Stimulated activated CD8-positive, alpha-beta memory T cell treated with anti-CD3 and anti-CD28 coated beads, Interleukin-12 subunit alpha, Interleukin-12 subunit beta, amount 100 ng/mL, for 24 hours (primary cell): ENCODE data around the gene TENM4.
"Not testable (repeated sequence)": the region's sequence is repeated elsewhere in the genome, so short reads cannot be mapped to it uniquely, and the experiment has no call there.

Experiments
- DNase-seq: peaks from one replicate; pipeline ENCODE4 v3.0.0-alpha.2; 2020; ENCODE audit errors: extremely low read depth

The TENM4 gene

GRCh38 chr11:78643676-78644056 lies 797.2 kb downstream of the TENM4 start:
- no peak for DNase-seq

DNA sequence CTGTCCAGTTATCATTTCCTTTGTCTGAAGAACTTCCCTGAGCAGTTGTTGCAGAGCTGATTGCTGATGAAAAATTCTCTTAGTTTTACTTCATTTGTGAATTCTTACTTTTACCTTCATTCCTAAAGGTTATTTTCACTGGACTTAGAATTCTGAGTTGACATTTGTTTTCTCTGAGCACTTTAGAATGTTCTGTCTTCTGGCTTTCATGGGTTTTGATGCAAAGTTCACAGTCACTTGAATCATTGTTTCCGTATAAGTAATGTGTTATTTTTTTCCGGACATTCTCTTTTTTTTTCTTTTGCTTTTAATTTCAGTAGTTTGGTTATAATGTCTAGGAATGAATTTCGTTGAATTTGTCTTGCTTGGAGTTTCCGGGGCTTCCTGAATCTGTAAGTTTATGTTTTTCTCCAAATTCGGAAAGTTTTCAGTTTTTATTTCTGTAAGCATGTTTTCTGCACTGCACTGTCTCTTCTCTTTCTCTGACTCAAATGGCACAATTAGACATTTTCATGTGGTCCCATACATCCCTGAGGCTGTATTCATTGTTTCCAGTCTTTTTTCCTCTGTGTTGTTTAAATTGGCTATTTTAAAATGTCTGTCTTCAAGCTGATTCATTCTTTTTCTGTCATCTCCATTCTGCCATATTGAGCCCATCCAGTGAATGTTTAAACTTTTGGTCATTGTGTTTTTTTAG lies 797.7 kb downstream of the TENM4 start:
- DNase-seq: no peak

DNA sequence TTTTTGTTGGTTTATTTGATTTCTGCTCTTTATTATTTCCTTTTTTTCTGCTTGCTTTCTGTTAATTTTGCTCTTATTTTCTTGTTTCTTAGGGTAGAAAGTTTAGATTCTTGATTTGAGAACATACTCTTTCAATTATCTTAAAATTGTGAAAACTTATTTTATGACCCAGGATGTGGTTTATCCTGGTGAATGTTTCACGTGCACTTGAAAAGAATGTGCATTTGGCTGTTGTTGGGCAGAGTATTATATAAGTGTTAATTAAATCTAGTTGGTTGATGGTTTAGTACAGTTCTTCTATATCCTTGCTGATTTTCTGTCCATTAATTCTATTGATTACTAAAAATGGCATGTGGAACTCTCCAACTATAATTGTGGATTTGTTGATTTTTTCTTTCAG lies 799.3 kb downstream of the TENM4 start:
- no peak for DNase-seq

GRCh38 chr11:78638704-78639380 lies 802.0 kb downstream of the TENM4 start:
- DNase-seq: no peak

- DNase-seq: not testable (repeated sequence)
These were observed 803.3 kb downstream of the TENM4 start for GRCh38 chr11:78637527-78637926.

GRCh38 chr11:78635814-78636506 lies 804.9 kb downstream of the TENM4 start:
- DNase-seq: no peak

- no peak for DNase-seq
These were observed 807.1 kb downstream of the TENM4 start for GRCh38 chr11:78633516-78634310.

DNA sequence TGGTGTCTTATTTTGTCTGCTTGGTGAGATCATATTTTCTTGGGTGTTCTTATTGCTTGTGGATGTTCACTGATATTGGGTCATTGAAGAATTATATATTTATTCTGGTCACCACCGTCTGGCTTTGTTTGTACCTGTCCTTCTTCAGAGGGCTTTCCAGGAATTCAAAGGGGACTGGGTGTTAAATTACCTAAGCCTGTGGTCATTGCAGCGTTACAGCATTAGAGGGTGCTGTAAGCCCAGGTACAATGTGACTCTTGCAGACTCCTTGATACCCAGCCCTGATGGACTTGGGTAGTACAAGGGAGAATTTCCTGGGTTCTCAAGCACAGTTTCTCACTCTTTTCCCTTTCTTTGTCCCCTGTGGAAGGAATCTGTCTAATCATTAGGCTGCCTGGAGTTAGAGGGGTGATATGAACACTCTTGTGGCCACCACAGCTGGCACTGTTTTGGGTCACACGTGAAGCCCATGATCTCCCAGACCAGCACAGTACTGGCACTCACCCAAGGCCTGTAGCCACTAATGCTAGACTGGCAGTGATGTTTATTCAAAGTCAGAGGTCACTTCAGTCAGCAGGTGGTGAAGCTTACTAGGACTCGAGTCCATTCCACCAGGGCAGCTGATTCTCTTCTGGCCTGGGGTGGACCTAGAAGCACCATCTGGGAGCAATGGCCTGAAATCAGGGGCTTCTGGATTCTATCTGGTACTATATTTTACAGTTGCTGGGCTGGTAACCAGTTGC lies 810.1 kb downstream of the TENM4 start:
- no peak for DNase-seq

DNA sequence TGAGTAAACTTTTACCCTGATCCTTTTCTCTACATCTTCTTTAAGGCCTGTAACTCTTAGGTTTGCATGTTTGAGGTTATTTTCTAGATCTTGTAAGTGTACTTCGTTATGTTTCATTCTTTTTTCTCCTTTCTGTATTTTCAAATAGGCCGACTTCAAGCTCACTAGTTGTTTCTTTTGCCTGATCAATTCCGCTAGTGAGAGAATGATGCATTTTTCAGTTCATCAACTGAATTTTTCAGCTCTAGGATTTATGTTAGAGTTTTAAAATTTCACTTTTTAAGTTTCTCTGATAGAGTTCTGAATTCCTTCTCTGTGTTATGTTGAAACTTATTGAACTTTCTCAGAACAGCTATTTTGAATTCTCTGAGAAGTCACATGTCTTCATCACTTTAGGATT lies 810.7 kb downstream of the TENM4 start:
- no peak for DNase-seq

DNA sequence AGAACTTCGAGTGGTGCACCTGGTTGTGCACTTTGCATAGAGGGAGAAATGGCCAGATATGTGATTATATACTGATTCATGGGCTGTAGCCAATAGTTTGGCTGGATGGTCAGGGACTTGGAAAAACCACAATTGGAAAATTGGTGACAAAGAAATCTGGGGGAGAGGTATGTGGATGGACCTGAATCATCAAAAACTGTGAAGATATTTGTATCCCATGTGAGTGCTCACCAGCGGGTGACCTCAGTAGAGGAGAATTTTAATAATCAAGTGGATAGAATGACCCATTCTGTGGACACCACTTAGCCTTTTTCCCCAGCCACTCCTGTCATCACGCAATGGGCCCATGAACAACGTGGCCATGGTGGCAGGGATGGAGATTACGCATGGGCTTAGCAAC lies 818.2 kb downstream of the TENM4 start:
- no peak for DNase-seq

GRCh38 chr11:78620159-78620558 lies 820.7 kb downstream of the TENM4 start:
- no peak for DNase-seq

GRCh38 chr11:78615724-78616123 lies 825.1 kb downstream of the TENM4 start:
- DNase-seq: no peak

DNA sequence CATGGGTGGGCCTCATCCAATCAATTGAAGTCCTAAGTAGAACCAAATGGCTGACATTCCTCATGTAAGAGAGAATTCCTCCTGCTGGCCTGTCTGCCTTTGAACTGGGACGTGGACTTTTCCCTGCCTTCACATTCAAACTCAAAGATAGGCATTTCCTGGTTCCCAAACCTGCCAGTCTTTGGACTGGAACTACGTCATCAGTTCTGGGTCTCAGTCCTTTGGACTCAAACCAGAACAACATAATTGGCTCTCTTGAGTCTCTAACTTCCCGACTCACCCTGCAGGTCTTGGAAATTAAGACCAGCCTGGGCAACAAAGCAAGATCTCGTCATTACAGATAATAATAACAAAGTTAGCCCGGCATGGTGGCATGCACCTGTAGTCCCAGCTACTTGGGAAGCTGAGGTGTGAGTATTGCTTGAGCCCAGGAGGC lies 827.4 kb downstream of the TENM4 start:
- no peak for DNase-seq

GRCh38 chr11:78612721-78613377 lies 828.0 kb downstream of the TENM4 start:
- no peak for DNase-seq

DNA sequence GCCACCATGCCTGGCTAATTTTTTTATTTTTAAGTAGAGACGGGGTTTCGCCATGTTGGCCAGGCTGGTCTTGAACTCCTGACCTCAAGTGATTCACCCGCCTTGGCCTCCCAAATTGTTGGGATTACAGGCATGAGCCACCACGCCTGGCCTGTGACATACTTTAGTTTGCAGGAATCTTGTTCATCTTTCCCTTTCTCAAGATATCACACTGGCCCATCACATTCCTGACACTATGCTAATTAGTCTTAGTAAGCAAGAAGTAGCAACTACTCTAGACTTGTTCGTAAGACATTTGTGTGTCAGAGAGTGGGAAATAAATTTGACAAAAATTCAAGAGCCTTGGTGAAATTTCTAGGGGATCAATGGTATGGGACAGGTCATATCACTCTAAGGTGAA lies 831.5 kb downstream of the TENM4 start:
- DNase-seq: not testable (repeated sequence)

GRCh38 chr11:78607696-78608095 lies 833.1 kb downstream of the TENM4 start:
- DNase-seq: no peak

- no peak for DNase-seq
These were observed 834.2 kb downstream of the TENM4 start for GRCh38 chr11:78606667-78607066.

DNA sequence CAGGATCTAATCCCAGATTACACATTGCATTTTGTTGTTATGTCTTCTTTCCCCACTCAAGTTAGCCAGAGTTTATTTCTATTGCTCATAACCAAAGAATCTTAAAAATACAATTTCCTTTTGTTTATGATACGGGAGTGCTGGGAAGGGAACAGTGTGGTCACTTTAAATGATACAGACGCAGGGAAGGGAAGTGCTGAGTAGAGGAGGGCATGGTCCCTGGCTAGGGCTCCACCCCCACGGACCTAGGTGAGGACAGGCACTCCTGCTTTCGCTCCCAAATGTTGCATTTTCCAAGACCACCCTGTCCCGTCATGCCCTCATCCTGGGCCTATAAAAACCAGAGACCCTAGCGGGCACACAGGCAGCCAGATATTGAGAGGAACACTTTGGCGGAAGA lies 835.5 kb downstream of the TENM4 start:
- DNase-seq: no peak

GRCh38 chr11:78603792-78604191 lies 837.0 kb downstream of the TENM4 start:
- no peak for DNase-seq
